A549 (cell line): ENCODE data around the gene BIK. TPM values are rescaled to one million over a fixed set of nuclear protein-coding genes. Genes with fewer than 3 reads are reported as not detected.
A peak's percentile ranks its signal among the peaks of the same experiment; 100 is the strongest.
"Not testable (repeated sequence)": the region's sequence is repeated elsewhere in the genome, so short reads cannot be mapped to it uniquely, and the experiment has no call there.

Experiments used
- ATAC-seq, 2 experiments: fragments of 200-7000 bp in 1 of 2; fragments of >200 bp in 1 of 2; cut with Nextera tagmentation in 1 of 2; cut with Tn5 transposase in 1 of 2; 3 replicates each; pipeline versions ENCODE4 v1.8.0 to v1.9.1; 2018 to 2020; ENCODE audit warnings: mild to moderate bottlenecking in 1 of 2, moderate library complexity in 1 of 2
- CTCF ChIA-PET: fragments of 300-600 bp; sonication (Branson Sonifier 250); formaldehyde crosslinking; extraction: SDS; loops from one replicate; lab custom pipeline; 2021; ENCODE audit warnings: antibody characterized with exemption, inconsistent platforms; lab: Yijun Ruan, JAX
- POLR2A ChIA-PET: fragments of 350-600 bp; formaldehyde crosslinking; extraction: SDS; loops from one replicate; lab custom pipeline; 2021; ENCODE audit warnings: antibody characterized with exemption, inconsistent platforms; lab: Yijun Ruan, JAX
- DNase-seq, 2 experiments: peaks; one replicate each; pipeline versions ENCODE4 v3.0.0 to v3.0.0-alpha.2; 2011 to 2016; ENCODE audit warnings: low read depth in 1 of 2, low spot score in 1 of 2
- FAIRE-seq: peaks from 2 replicates; lab custom pipeline; 2011; peaks lifted over from hg19 to GRCh38; lab: Jason Lieb, UNC
- H3K27ac ChIP-seq, 2 experiments: fragments of >200 bp; sonication (Bioruptor Twin); formaldehyde crosslinking; 3 replicates each; pipeline ENCODE4 v1.5.1; 2016 to 2017
- H3K4me1 ChIP-seq: fragments of >200 bp; sonication (Bioruptor Twin); formaldehyde crosslinking; 3 replicates; pipeline ENCODE4 v1.6.1; 2016
- H3K4me2 ChIP-seq: fragments of >200 bp; sonication (Bioruptor Twin); formaldehyde crosslinking; 3 replicates; pipeline ENCODE4 v1.6.1; 2016
- H3K4me3 ChIP-seq: fragments of >200 bp; sonication (Bioruptor Twin); formaldehyde crosslinking; 3 replicates; pipeline ENCODE4 v1.5.1; 2016
- H3K9me3 ChIP-seq: fragments of >200 bp; sonication (Bioruptor Twin); formaldehyde crosslinking; 3 replicates; pipeline ENCODE4 v1.6.1; 2016
- CBX2 ChIP-seq: fragments of 200-600 bp; sonication (generic); IDR thresholded peaks from 2 replicates; pipeline ENCODE4 v1.6.1; 2016; ENCODE audit warnings: low read depth, mild to moderate bottlenecking, borderline replicate concordance
- CHD2 ChIP-seq: fragments of 150-350 bp; IDR thresholded peaks from 2 replicates; pipeline ENCODE4 v1.6.1; 2014; ENCODE audit warnings: low read length; ENCODE audit not compliant: partially characterized antibody
- ELK1 ChIP-seq: fragments of 150-350 bp; IDR thresholded peaks from 2 replicates; pipeline ENCODE4 v1.6.1; 2014; ENCODE audit warnings: low read depth, mild to moderate bottlenecking, low read length
- GATA3 ChIP-seq: IDR thresholded peaks from 2 replicates; pipeline ENCODE4 v1.6.1; 2012; ENCODE audit warnings: borderline replicate concordance
- HDAC2 ChIP-seq: fragments of 200-600 bp; sonication (generic); IDR thresholded peaks from 2 replicates; pipeline ENCODE4 v1.6.1; 2016
- HEYL ChIP-seq: fragments of 250-450 bp; sonication (Bioruptor Pico); IDR thresholded peaks from 2 replicates; pipeline ENCODE4 v1.8.0; 2021; ENCODE audit warnings: mild to moderate bottlenecking, moderate library complexity
- JUN ChIP-seq, 2 experiments: fragments of >200 bp; sonication (Bioruptor Twin); formaldehyde crosslinking; IDR thresholded peaks; 2 replicates in 1 of 2; 3 replicates in 1 of 2; pipeline ENCODE4 v1.6.1; 2016 to 2017
- KDM5A ChIP-seq: fragments of 200-600 bp; sonication (generic); IDR thresholded peaks from 2 replicates; pipeline ENCODE4 v1.6.1; 2016; ENCODE audit warnings: antibody characterized with exemption, mild to moderate bottlenecking
- MAFK ChIP-seq: fragments of 450-650 bp; IDR thresholded peaks from 2 replicates; pipeline ENCODE4 v1.6.1; 2014; ENCODE audit not compliant: partially characterized antibody
- MAZ ChIP-seq: fragments of 150-350 bp; IDR thresholded peaks from 2 replicates; pipeline ENCODE4 v1.6.1; 2014; ENCODE audit warnings: antibody characterized with exemption, low read depth, low read length, borderline replicate concordance
- POLR2A ChIP-seq: IDR thresholded peaks from 2 replicates; pipeline ENCODE4 v1.6.1; 2012; ENCODE audit warnings: mild to moderate bottlenecking, low read length
- RARB ChIP-seq: fragments of 250-450 bp; sonication (Bioruptor Pico); IDR thresholded peaks from 2 replicates; pipeline ENCODE4 v1.8.0; 2021; ENCODE audit warnings: mild to moderate bottlenecking, moderate library complexity
- RCOR1 ChIP-seq: fragments of 150-350 bp; IDR thresholded peaks from 2 replicates; pipeline ENCODE4 v1.6.1; 2014; ENCODE audit warnings: antibody characterized with exemption, low read length, low read depth
- USF2 ChIP-seq: fragments of 450-650 bp; IDR thresholded peaks from 2 replicates; pipeline ENCODE4 v1.6.1; 2014; ENCODE audit warnings: antibody characterized with exemption
- ZFP36 ChIP-seq: fragments of 450-650 bp; IDR thresholded peaks from 2 replicates; pipeline ENCODE4 v1.6.1; 2014; ENCODE audit warnings: borderline replicate concordance; ENCODE audit not compliant: partially characterized antibody
- ZSCAN20 ChIP-seq: fragments of 250-450 bp; sonication (Bioruptor Pico); IDR thresholded peaks from 2 replicates; pipeline ENCODE4 v1.8.0; 2022; ENCODE audit warnings: mild to moderate bottlenecking, moderate library complexity
- WGBS: methylation state at CpG from one replicate; pipeline ENCODE4 v1.1.6; 2017; ENCODE audit errors: missing lambda C conversion rate; 5-methylcytosine and 5-hydroxymethylcytosine counted together
- polyA plus RNA-seq, 4 experiments: library from polyadenylated mRNA; depleted of rRNA in 3 of 4; stranded (reverse); fragments of >200 nt; fragmentation: RNase III in 1 of 4; extraction: RNeasy Plus Mini Kit Qiagen cat#74134 plus additional on column Dnase treatment in 1 of 4; gene quantifications; 2 replicates in 3 of 4; 3 replicates in 1 of 4; pipeline ENCODE4 v1.2.3, GENCODE V29; 2011 to 2017
- TF ChIP-seq, protein P1 (sequence below): IDR thresholded peaks from 2 replicates; pipeline ENCODE4 v1.6.1; 2012
- TF ChIP-seq, protein P2 (sequence below): fragments of 250-450 bp; sonication (Bioruptor Pico); IDR thresholded peaks from 2 replicates; pipeline ENCODE4 v1.5.0; 2020; ENCODE audit warnings: low read depth, mild to moderate bottlenecking, moderate library complexity
- TF ChIP-seq, protein P3 (sequence below): IDR thresholded peaks from 2 replicates; pipeline ENCODE4 v1.6.1; 2012

Gene BIK
- polyA plus RNA-seq, 2 of the 4 experiments (the other 2 are of a cell fraction), result 0.54 to 0.88 TPM

DNA sequence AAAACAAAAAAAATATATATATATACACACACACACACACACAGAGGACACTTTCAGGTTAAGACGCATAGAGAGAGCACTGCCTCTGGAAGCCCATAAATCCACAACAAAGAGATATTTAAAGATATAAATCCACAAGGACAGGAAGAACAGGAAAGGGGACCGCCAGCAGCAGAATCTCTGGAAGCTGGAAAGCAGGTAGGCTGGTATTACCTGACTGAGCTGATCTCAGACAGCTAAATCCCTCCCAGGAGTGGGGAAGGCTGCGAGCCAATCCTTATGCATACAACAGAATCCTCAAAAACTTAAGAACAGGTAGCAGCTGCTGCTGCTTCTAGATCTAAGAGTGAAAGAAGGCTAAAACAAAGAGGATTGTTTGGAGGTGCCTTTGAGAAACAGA, 34.4 kb downstream of the BIK start (continued):
- TF ChIP-seq GATA3, result no peak
- TF ChIP-seq ELK1, result no peak
- TF ChIP-seq, all 56 proteins: peak for 0

DNA sequence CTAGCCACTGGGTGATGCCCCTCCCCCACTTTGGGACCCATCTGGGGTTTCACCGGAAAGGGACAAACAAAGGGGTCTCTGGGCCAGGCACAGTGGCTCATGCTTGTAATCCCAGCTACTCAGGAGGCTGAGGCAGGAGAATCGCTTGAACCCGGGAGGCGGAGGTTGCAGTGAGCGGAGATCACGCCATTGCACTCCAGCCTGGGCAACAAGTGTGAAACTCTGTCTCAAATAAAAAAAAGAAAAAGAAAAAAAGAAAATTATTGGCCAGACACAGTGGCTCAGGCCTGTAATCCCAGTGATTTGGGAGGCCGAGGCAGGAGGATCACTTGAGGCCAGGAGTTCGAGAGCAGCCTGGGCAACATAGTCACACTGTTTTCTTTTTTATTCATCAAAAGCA, 34.8 kb downstream of the BIK start:
- 88% methylated on average over 8 of the region's 8 CpGs for WGBS
- ChIA-PET POLR2A (interaction anchor here (0.6 kb wide), 1 partner anchor 20 kb away, joined by 3 read pairs; no protein-coding TSS in a partner anchor), CTCF (interaction anchor here (0.5 kb wide), 1 partner anchor 507 kb away, joined by 4 read pairs; no protein-coding TSS in a partner anchor)
- H3K4me3 ChIP-seq, H3K9me3 ChIP-seq, FAIRE-seq, H3K4me2 ChIP-seq, DNase-seq, H3K27ac ChIP-seq, ATAC-seq, H3K4me1 ChIP-seq: not testable (repeated sequence)

GRCh38 chr22:43146332-43146731, 35.8 kb downstream of the BIK start:
- FAIRE-seq, H3K4me2 ChIP-seq, ATAC-seq, H3K27ac ChIP-seq, POLR2A ChIA-PET, H3K4me3 ChIP-seq, H3K4me1 ChIP-seq, DNase-seq, H3K9me3 ChIP-seq: not testable (repeated sequence)
- 88% methylated on average over 15 of the region's 15 CpGs for WGBS
- CTCF ChIA-PET, result interaction anchor here (0.6 kb wide), 1 partner anchor 117 kb away, joined by 4 read pairs; no protein-coding TSS in a partner anchor

DNA sequence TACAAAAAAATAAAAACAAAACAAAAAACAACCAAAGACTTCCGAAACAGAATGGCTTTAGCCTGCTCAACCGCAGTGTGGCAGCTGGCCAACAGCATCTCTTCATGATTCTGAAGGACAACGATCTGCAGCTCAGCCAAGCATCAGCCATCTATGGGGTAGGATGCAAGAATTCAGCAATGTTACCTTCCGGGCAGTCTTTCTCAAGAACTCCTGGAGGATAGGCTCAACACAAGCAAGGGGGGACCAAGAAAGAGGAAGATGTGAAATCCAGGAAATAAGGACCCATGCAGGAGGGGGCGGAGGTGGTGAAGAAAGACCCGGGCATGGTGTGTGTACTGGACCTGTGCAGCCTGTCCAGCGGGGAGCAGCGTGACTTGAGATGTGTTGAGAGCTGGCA, 37.3 kb downstream of the BIK start:
- TF ChIP-seq ZSCAN20 (CRISPR knock-in tag) (no peak), HDAC2 (no peak)
- WGBS, result 81% methylated on average over 8 of the region's 8 CpGs
- ATAC-seq (no peak), DNase-seq (no peak), FAIRE-seq (no peak)
- ChIA-PET POLR2A (interaction anchor here (0.8 kb wide), 1 partner anchor 39 kb away, joined by 7 read pairs; no protein-coding TSS in a partner anchor), CTCF (no interaction called here)
- no peak overlapping the region for H3K4me2 ChIP-seq
- H3K9me3 ChIP-seq, result no peaks in the 10 kb centered on the region
- peaks cover 6% of the 10 kb centered on the region; the same call in 1 of the 3 replicates for H3K4me1 ChIP-seq
- H3K27ac ChIP-seq, result no peak overlapping the region
- H3K4me3 ChIP-seq, result no peak overlapping the region

GRCh38 chr22:43148581-43148980, 38.0 kb downstream of the BIK start:
- no peak overlapping the region for H3K4me2 ChIP-seq
- CTCF ChIA-PET, result no interaction called here
- no peak for ATAC-seq
- no peak for FAIRE-seq
- no peak for TF ChIP-seq CBX2
- TF ChIP-seq ZFP36, result no peak
- no peak for TF ChIP-seq HEYL (CRISPR knock-in tag)
- TF ChIP-seq USF2, result no peak
- TF ChIP-seq RCOR1, result no peak
- no peak for TF ChIP-seq POLR2A
- TF ChIP-seq ZSCAN20 (CRISPR knock-in tag), result no peak
- TF ChIP-seq JUN (IDR thresholded peaks at IDR 0.05), result no peak
- TF ChIP-seq, all 56 proteins: peak for 0
- Histone ChIP-seq H3K27ac (no peak overlapping the region), H3K9me3 (no peaks in the 10 kb centered on the region), H3K4me3 (no peak overlapping the region), H3K4me1 (peaks cover 9% of the 10 kb centered on the region; the same call in 1 of the 3 replicates)
- WGBS, result 80% methylated on average over 1 of the region's 6 CpGs
- no peak for DNase-seq
- POLR2A ChIA-PET, result no interaction called here

DNA sequence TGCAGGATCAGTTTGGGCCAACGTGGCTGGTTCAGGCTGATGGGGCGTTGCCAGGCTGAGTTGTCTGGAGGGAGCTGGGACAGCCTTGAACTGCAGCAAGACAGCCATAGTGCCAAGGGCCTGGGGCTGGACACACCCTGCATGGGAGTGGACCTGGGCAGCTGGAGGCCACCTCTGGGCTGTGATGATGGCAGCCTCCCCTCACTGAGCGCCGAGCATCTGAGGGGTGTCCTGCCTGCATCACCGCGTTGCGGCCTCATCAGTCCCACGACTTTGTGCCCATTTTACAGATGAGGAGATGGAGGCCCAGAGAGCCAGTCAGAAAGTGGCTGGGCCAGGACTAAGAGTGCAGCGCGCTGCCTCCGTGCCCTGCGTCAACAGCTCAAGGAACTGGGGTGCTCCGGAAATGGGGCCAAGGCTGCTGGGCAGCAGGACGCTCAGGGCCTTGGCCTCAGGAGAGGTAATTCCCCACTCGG, 40.2 kb downstream of the BIK start:
- no peaks in the 10 kb centered on the region for H3K9me3 ChIP-seq
- ATAC-seq (no peak), DNase-seq (no peak), FAIRE-seq (no peak)
- H3K4me1 ChIP-seq, result peaks cover 14% of the 10 kb centered on the region; the same call in 2 of the 3 replicates
- peak overlapping the region; percentile 92 to 98 for H3K27ac ChIP-seq
- WGBS, result 86% methylated on average over 8 of the region's 15 CpGs
- peak overlapping the region; percentile 93 for H3K4me3 ChIP-seq
- POLR2A ChIA-PET, result interaction anchor here (0.6 kb wide), 1 partner anchor 23 kb away, joined by 4 read pairs; no protein-coding TSS in a partner anchor
- H3K4me2 ChIP-seq, result peak overlapping the region; percentile 100
- CTCF ChIA-PET, result interaction anchor here (1.0 kb wide), 1 partner anchor 528 kb away, joined by 3 read pairs; no protein-coding TSS in a partner anchor
- no peak for TF ChIP-seq CHD2
- TF ChIP-seq ZSCAN20 (CRISPR knock-in tag), result no peak
- TF ChIP-seq, protein P1, sequence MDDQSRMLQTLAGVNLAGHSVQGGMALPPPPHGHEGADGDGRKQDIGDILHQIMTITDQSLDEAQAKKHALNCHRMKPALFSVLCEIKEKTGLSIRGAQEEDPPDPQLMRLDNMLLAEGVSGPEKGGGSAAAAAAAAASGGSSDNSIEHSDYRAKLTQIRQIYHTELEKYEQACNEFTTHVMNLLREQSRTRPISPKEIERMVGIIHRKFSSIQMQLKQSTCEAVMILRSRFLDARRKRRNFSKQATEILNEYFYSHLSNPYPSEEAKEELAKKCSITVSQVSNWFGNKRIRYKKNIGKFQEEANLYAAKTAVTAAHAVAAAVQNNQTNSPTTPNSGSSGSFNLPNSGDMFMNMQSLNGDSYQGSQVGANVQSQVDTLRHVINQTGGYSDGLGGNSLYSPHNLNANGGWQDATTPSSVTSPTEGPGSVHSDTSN, result no peak
- no peak for TF ChIP-seq MAFK
- TF ChIP-seq, protein P2, sequence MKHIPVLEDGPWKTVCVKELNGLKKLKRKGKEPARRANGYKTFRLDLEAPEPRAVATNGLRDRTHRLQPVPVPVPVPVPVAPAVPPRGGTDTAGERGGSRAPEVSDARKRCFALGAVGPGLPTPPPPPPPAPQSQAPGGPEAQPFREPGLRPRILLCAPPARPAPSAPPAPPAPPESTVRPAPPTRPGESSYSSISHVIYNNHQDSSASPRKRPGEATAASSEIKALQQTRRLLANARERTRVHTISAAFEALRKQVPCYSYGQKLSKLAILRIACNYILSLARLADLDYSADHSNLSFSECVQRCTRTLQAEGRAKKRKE (CRISPR knock-in tag), result no peak
- no peak for TF ChIP-seq HDAC2
- no peak for TF ChIP-seq MAZ
- no peak for TF ChIP-seq RARB (CRISPR knock-in tag)
- TF ChIP-seq, protein P3, sequence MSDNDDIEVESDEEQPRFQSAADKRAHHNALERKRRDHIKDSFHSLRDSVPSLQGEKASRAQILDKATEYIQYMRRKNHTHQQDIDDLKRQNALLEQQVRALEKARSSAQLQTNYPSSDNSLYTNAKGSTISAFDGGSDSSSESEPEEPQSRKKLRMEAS, result no peak
- TF ChIP-seq KDM5A, result no peak
- TF ChIP-seq ELK1, result no peak
